GM21825 (cell line): ENCODE data around the gene MATR3.
A peak's percentile ranks its signal among the peaks of the same experiment; 100 is the strongest.
"Not testable (repeated sequence)": the region's sequence is repeated elsewhere in the genome, so short reads cannot be mapped to it uniquely, and the experiment has no call there.

Experiments
- ATAC-seq: cut with Tn5 transposase; IDR thresholded peaks from one replicate; pipeline ENCODE4 v1.9.1; 2021; ENCODE audit warnings: mild to moderate bottlenecking, moderate library complexity; ENCODE audit not compliant: unreplicated experiment

MATR3 gene

DNA sequence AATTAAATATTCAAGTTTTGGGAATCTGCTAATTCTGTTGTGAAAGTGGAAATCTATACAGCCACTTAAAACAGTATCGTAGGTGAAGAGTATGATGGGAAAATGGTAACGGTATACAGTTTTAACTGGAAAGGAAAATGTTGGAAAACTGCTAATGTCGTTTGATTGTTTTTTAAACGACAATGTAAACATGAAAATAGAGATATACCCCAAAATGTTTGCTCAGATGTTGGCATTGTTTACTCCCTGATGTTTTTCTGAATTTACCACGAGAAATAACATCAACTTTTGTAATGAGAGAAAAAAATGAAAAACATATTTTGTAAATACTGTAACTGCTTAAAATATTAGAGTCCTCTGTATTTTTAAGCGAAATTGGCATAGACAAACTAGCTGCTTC is 2.7 kb downstream of the MATR3 start:
- no peak for ATAC-seq

DNA sequence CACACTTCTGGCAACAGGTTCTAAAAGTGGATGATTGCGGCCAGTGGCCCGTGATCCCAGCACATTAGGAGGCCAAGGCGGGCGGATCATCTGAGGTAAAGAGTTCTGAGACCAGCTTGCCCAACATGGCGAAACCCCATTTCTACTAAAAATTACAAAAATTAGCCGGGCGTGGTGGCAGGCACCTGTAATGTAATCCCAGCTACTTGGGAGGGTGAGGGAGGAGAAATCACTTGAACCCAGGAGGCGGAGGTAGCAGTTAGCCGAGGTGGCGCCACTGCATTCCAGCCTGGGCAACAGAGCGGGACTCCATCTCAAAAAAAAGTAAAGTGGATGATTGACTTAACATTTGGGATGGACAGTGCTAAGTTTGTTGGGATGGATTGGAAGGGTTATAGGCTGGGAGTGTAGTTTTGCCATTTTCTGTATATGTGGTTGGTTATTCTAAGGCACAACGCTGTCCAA is 3.4 kb downstream of the MATR3 start:
- no peak for ATAC-seq

DNA sequence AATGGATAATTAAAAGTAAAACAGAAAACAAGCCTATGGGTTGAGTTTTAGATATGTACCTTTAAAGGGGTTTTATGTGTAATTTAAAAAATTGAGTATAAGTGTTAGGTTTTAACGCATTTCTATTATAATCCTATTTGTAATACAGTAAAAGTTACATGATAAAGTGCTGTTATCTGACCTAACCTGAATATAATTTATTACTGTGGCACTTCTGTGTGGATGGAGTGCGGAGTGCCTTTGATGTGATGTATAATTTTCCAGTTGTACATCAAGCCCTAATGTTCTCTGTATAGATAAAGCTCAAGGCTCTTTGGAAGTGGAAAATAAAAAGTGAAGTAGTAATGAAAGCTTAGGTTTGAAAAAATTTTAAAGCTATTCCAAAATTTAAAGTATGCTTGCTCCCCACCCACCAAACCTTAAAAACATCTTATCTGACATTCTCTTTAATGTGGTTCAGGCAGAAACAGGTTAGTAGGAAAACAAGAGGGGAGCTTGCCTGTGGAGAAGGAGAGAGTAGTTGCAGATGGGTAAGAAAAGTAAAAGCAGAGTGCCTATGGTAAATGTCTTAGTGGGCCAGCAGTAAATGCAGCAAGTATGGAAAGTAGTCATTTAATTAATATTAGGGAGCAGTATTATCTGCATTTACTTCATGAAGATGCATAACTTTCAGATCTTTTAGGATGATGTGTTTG is 4.0 kb downstream of the MATR3 start:
- no peak for ATAC-seq

DNA sequence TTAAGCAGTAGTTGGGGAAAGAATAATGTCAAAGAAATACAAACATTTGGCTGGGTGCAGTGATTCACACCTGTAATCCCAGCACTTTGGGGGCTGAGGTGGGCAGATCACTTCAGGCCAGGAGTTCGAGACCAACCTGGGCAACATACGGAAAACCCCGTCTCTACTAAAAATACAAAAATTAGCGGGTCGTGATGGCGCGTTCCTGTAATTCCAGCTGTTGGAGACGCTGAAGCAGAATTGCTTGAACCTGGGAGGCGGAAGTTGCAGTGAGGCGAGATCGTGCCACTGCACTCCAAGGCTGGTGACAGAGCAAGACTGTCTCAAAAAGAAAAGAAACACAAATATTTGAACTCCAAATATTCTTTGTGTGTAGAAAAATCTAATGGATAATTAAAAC is 4.7 kb downstream of the MATR3 start:
- no peak for ATAC-seq

DNA sequence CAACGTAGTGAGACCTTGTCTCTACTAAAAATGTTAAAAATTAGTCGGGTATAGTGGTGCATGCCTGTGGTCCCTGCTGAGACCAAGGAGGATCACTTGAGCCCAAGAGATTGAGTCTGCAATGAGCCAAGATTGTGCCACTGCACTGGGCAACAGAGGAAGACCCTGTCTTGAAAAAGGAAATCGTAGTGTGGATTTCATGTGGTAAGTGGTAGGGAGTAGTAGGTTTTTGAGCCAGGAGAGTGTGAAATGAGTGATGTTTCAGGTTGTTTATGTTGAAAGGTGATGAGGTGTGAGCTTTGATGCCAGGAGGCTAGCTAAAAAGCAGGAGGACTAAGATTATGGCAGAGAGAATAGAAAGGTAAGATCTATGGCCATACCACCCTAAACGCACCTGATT is 5.9 kb downstream of the MATR3 start:
- ATAC-seq, result no peak

DNA sequence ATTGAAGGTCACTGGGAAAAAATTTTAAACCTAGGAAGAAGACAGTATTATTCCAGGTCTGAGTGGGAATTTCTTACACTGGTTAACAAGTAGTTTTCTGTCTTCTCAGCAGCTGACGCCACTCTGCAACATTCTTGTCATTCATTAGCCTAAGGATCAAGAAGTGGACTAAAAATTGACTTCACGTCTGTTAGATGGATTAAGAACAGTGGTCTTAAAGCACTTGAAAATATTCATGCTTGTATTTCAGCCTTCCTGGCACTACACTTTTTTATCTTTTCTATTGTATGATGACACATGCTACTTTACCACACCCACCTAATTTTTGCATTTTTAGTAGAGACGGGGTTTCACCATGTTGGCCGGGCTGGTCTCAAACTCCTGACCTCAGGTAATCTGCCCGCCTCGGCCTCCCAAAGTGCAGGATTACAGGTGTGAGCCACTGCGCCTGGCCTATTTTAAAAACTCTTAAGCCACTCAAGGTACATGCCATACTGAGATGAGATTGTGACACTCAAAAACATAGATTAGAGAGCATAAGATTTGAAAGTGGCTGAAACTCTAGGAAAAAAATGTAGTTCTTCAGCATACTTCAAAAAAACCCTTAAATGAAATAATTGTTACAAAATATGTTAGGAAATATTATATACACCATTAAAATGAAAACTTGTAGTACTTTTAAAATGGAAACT is 8.4 kb downstream of the MATR3 start:
- ATAC-seq, result no peak

DNA sequence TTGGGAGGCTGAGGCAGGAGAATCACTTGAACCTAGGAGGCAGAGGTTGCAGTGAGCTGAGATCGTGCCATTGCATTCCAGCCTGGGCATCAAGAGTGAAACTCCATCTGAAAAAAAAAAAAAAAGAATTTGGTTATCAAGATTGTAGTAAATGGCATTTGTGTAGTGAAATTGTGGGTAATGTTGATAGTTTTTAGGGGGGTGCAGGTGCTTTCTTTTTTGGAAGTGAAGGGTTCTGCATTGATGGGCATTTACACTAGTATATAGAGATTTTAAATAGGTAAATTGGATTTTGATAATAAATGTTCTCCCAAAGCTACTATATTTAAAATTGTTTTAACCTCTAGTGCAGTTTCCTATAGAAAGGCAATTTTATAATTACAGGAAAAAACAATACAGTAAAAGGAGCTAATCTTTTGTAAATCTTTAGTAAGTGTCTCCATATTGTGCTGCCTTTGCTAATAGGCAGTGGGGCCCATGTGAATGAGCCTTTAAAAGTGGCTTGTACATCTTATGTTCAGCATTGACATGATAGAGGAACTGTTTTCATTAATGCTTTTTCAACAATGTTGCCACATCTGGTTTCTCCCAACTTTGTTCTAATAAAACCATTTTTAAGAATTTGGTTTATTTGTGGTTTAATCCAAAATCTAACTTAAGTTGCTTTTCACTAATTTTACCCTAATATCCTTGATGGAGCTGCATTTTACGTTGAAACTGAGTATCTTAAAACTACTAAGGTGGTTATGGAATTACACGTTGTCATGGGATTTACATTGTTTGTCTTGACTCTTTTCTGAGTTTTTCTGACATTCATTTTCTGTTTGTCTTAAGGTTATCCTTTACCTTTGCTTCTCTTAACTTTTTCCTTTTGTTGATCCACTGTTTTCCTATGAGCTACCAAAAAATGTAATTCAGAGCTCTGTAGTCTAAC is 11.1 kb downstream of the MATR3 start:
- ATAC-seq, result no peak

DNA sequence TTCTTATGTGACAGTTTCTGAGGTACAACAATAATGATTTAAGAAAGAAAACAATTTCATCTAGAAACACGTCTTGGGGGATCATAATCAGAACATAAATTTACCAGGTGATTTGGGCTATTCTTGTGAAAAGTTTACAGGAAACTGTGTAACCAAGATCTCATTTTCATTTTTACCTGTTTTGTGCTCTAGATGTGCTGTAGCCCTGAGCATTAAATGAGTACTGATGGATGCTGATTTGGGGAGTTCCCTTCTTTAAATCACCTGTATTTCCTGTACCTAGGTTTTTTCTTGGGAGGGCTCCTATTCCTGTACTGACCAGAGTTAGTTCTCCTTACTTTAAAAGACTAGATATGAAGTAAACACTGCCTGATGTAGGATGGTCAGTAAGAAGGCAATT is 12.7 kb downstream of the MATR3 start:
- no peak for ATAC-seq

DNA sequence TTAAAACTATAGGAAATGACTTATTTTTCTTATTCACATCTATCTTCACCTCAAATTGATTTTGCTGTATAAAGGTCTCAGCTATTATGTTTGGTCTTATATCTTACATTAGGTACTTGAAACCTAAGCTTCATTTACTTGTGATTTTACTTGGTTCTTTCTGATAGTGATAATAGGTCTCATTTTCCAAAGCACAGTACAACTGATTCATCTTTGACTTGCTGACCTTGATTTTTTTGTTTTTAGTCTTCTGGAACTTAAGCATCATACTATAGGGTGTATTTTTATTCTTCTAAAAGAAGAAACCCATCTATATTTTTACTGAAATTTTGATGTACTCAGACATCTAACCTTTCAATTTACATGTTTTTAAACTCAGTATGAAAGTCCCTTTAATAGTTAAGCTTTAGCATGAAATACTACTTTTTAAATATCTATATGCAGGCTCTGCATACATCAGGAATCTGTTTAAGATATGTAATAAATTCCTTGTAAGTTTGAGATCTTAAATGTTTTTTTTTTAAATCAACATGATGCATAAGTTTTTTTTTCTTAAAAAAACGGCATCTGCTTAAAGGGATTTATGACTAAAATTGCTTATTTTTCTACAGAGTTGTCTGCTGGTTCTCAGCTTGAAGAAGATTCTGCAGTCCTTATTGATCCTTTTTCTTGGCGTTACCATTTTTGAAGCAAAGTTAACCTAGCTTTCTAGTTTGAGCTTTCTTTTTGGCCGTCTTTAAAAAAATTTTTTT is 13.3 kb downstream of the MATR3 start:
- ATAC-seq, result no peak

DNA sequence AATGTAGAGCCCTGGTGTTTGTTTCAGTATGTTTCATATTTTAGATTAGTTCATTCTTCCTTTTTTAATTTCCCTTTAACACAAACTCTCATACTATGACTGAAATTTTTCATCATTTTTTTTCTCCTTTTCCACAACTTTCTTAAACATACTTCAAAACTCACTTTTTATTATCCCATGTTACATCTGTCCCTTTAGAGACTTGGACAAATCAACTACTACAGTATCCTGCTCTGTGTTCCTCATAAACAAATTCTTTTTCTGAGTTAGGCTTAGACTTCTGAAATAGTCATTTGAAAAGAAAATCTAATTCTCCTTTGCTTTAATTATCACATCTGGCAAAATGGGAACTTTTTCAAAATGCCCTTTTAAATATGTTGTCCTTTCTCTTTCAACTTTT is 15.3 kb downstream of the MATR3 start:
- no peak for ATAC-seq

DNA sequence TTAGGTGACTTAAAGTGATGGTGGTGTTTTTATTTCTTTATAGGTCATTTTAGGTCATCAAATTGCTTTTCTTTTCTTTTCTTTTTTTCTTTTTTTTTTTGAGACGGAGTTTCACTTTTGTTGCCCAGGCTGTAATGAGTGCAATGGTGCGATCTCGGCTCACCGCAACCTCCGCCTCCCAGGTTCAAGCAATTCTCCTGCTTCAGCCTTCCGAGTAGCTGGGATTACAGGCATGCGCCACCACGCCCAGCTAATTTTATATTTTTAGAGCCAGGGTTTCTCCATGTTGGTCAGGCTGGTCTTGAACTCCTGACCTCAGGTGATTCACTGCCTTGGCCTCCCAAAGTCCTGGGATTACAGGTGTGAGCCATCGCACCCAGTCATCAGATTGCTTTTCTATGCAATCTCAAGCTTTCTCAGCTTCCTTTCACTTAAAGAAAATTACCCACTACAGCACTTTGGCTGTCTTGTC is 17.2 kb downstream of the MATR3 start:
- ATAC-seq, result not testable (repeated sequence)

DNA sequence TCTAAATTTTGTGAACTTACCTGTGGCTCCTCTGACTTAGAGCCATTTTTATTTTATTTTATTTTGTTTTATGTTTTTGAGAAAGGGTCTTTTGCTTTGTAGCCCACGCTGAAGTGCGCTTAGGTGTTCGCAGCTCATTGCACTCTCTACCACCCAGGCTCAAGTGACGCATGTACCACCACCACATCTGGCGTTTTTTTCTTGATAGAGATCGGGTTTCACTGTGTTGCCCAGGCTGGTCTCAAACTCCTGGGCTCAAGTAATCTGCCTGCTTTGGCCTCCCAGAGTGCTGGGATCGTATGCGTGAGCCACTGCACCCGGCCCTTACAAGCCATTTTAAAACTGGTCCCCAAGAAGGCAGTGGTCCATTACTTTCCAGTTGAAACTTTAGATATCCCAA is 18.5 kb downstream of the MATR3 start:
- no peak for ATAC-seq

DNA sequence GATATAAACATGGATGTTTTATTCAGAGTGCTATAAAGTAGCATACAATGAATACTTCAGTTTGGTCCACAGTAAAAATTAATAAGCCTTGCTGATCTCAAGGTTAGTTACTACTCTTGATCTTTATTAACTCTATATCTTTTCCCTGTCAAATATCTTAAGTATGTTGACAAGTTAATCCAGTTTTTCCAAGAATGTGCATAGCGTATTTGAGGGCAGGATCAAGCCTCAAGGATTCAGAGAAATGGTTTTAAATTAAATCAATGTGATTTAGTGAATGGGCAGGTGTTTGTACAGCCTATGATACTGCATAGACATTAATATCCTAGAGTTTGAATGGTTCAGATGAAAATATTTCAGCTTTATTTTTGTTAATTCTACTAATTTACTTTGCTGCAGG is 20.7 kb downstream of the MATR3 start:
- ATAC-seq, result no peak

DNA sequence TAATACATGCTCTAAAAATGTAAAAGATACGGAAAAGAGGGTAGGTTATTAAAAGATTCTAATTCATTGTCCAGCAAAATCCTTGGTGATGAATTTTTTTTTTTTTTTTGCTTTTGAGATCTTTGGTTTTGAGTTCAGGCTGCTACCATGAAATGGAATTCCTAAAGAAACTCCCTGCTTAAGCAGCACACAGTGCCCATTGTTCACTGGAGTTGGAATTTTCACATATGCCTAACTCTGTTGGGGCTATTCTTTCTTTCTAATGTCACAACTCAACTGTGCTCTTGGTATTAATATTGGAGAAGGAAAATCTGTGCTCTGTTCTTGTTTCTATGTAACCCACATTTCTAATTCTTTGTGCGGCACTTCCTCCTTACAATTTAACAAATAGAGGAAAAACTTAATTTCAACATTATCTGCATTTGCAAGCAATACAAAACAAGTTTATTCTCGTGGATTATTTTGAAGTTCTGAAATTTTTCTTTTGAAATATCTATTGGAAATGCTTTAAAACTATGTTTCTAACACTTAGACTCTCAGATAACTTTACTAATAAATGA is 21.6 kb downstream of the MATR3 start:
- ATAC-seq, result no peak

DNA sequence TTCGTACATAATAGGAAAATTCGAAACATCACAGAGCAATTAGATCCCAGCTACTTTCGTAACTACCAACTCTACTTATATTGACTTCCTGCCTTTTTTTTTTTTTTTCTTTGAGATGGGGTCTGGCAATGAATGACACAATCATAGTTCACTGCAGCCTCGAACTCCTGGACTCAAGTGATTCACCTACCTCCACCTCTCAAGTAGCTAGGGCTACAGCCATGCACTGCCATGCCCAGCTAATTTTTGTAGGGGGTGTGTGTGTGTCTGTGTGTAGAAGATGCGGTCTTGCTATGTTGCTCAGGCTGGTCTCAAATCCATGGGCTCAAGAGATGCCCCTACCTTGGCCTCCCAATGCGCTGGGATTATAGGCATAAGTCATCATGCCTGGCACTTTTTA is 42.3 kb downstream of the MATR3 start:
- ATAC-seq, result no peak

DNA sequence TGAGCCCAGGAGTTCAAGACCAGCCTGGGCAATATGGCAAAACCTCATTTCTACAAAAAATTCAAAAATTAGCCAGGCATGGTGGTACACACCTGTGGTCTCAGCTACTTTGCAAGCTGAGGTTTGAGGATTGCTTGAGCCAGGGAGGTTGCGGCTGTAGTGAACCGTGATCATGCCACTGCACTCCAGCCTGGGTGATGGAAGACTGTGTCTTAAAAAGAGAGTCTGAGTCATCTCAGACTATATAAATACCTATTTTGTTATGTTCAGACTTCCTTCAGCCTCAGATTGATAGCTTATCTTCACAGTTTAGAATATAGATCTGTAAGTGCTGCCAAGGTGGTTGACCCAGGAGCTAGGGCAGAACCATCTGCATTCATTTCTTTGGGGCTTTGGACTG is 46.5 kb downstream of the MATR3 start:
- no peak for ATAC-seq

DNA sequence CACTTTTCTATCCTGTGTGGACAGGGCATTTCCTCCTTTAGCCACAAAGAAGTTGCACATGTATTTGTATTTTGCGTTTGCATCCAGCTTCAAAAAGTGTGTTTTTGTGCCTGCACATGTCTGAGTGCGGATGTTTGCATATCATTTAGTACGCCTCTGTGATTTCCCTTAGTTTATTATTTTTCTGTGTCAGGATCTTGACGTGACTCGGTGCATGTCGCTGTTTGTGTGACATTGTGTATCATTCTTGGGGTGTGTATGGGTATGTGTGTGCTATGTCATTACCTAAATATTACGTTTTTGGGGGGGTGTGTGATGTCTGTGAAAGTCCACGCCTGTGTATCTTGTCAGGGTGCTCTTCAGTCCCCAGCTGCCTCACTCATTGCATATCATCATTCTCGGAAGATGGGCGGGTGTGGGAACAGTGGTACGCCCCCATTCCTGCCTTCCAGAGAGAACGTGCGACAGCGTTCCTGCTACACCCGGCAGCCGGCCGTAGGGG is 47.7 kb downstream of the MATR3 start:
- ATAC-seq, result no peak

DNA sequence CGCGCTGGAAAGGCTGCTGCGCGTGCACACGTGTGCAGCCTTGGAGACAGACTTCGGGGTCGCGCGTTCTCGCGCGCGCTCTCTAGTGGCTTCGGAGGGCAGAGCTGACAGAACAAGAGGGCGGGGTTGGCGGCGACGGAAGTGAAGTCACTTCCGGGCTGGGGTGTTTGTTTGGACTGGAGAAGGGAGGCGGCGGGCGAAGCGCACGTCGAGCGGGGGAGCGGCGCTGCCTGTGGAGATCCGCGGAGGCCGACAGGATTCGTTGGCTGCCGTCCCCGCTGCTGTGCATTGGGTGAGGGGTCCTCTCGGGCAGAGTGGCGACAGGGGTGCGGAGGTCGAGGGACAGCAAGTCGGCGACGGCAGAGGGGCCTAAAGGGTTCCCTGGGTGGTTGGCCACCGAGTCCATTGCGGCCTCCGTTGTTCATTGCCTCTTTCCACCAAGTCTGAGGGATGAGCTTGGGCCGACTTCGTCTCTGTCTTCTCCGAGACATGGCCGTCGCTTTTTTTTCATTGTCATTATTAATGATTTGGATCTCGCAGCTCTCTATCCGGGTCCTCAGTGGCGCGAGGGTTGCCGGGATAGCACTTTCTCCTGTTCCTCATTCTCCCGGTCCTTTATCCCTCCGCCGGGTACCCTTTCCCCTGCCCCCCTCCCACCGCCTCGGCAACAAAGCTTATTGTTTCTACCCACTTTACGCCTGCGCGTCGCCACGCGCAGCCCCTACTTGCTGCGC is 48.3 kb downstream of the MATR3 start, which contains the start of gene PAIP2:
TSS of gene PAIP2 (plus strand) at position 166 of the 734 bp plus-strand sequence. CDS start 21,931 bp downstream, outside the sequence.
- ATAC-seq, result peak; percentile 89

DNA sequence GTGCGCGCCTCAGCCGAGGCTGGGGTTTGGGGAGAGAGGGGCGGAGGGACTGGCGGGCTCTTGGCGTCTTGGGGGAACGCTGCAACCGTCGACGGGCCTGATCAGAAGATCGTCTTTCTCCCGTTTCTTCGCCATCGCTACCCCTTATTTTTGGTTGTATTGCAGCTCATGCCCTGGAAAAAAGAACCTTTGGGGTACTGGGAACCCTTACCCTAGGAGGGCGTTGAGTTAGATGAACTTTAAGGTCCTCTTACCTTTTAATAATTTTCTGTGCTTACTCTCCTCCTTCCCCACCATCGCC is 48.8 kb downstream of the MATR3 start:
- peak; percentile 49 for ATAC-seq

DNA sequence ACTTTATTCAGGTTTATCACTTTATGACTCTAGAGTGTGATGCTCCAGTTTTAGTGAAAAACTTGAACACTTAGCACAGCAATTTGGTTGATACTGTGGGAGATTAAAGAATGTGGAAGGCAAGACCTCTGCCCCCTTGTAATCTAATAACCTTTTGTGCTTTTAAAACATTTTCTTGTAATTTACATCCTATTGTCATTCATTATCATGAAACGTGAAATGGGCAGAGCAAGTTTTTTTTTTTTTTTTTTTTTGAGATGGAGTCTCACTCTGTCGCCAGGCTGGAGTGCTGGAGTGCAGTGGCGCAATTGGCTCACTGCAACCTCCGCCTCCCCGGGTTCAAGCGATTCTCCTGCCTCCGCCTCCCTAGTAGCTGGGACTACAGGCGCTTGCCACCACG is 49.9 kb downstream of the MATR3 start:
- no peak for ATAC-seq
